SK-N-SH treated with all-trans-retinoic acid at 6 μM for 48 hours (cell line): ENCODE measurements around the gene DRD4.
A peak's percentile ranks its signal among the peaks of the same experiment; 100 is the strongest.

Source experiments
- ATAC-seq: fragments of 200-7000 bp; cut with Tn5 transposase; 3 replicates; pipeline ENCODE4 v1.9.1; 2020; ENCODE audit warnings: mild to moderate bottlenecking, moderate library complexity
- ARNTL ChIP-seq: fragments of 450-650 bp; formaldehyde crosslinking; IDR thresholded peaks from 2 replicates; pipeline ENCODE4 v1.5.0; 2020; ENCODE audit warnings: low read depth, mild to moderate bottlenecking, moderate library complexity, borderline replicate concordance
- BACH2 ChIP-seq: fragments of 250-450 bp; sonication (Bioruptor Pico); IDR thresholded peaks from 2 replicates; pipeline ENCODE4 v1.9.0; 2021; ENCODE audit warnings: mild to moderate bottlenecking, borderline replicate concordance
- CREB5 ChIP-seq: fragments of 250-450 bp; sonication (Bioruptor Pico); IDR thresholded peaks from 2 replicates; pipeline ENCODE4 v1.5.1; 2020; ENCODE audit warnings: low read depth, mild to moderate bottlenecking, moderate library complexity
- CSDC2 ChIP-seq: fragments of 250-450 bp; sonication (Bioruptor Pico); IDR thresholded peaks from 2 replicates; pipeline ENCODE4 v1.5.0; 2020; ENCODE audit warnings: mild to moderate bottlenecking, moderate library complexity
- CSRNP3 ChIP-seq: fragments of 250-450 bp; sonication (Bioruptor Pico); IDR thresholded peaks from 2 replicates; pipeline ENCODE4 v1.5.1; 2021; ENCODE audit warnings: mild to moderate bottlenecking, moderate library complexity
- ESRRG ChIP-seq: fragments of 250-450 bp; sonication (Bioruptor Pico); IDR thresholded peaks from 2 replicates; pipeline ENCODE4 v1.6.1; 2021; ENCODE audit warnings: mild to moderate bottlenecking
- GLIS3 ChIP-seq: fragments of 250-450 bp; sonication (Bioruptor Pico); IDR thresholded peaks from 2 replicates; pipeline ENCODE4 v1.5.0; 2020; ENCODE audit warnings: mild to moderate bottlenecking, moderate library complexity
- ISL1 ChIP-seq: fragments of 250-450 bp; sonication (Bioruptor Pico); IDR thresholded peaks from 2 replicates; pipeline ENCODE4 v2.1.2; 2022; ENCODE audit warnings: mild to moderate bottlenecking, moderate library complexity
- OSR1 ChIP-seq: fragments of 250-450 bp; sonication (Bioruptor Pico); IDR thresholded peaks from 2 replicates; pipeline ENCODE4 v1.8.0; 2022; ENCODE audit warnings: moderate library complexity, mild to moderate bottlenecking, inconsistent platforms
- PATZ1 ChIP-seq: fragments of 250-450 bp; sonication (Bioruptor Pico); IDR thresholded peaks from 2 replicates; pipeline ENCODE4 v1.8.0; 2020; ENCODE audit warnings: mild to moderate bottlenecking, moderate library complexity, borderline replicate concordance
- POU6F1 ChIP-seq: fragments of 250-450 bp; sonication (Bioruptor Pico); IDR thresholded peaks from 2 replicates; pipeline ENCODE4 v1.8.0; 2021; ENCODE audit warnings: low read depth, mild to moderate bottlenecking, moderate library complexity, borderline replicate concordance
- PPARA ChIP-seq: fragments of 250-450 bp; sonication (Bioruptor Pico); IDR thresholded peaks from 2 replicates; pipeline ENCODE4 v1.5.0; 2020; ENCODE audit warnings: mild to moderate bottlenecking, borderline replicate concordance
- RARB ChIP-seq: fragments of 250-450 bp; sonication (Bioruptor Pico); IDR thresholded peaks from 2 replicates; pipeline ENCODE4 v1.8.0; 2021; ENCODE audit warnings: mild to moderate bottlenecking, moderate library complexity
- SNAI2 ChIP-seq: fragments of 250-450 bp; sonication (Bioruptor Pico); IDR thresholded peaks from 2 replicates; pipeline ENCODE4 v1.5.0; 2020; ENCODE audit warnings: mild to moderate bottlenecking, moderate library complexity
- TOX ChIP-seq: fragments of 250-450 bp; sonication (Bioruptor Pico); IDR thresholded peaks from 2 replicates; pipeline ENCODE4 v1.8.0; 2021; ENCODE audit warnings: mild to moderate bottlenecking, moderate library complexity, borderline replicate concordance
- ZC3H10 ChIP-seq: fragments of 250-450 bp; sonication (Bioruptor Pico); IDR thresholded peaks from 2 replicates; pipeline ENCODE4 v1.5.1; 2021; ENCODE audit warnings: mild to moderate bottlenecking, moderate library complexity
- ZFP3 ChIP-seq: fragments of 250-450 bp; sonication (Bioruptor Pico); IDR thresholded peaks from 2 replicates; pipeline ENCODE4 v1.5.0; 2020; ENCODE audit warnings: mild to moderate bottlenecking, moderate library complexity
- ZFP30 ChIP-seq: fragments of 450-650 bp; formaldehyde crosslinking; IDR thresholded peaks from 2 replicates; pipeline ENCODE4 v1.5.0; 2022; ENCODE audit warnings: mild to moderate bottlenecking, moderate library complexity
- ZNF565 ChIP-seq: fragments of 450-650 bp; formaldehyde crosslinking; conservative IDR thresholded peaks from 2 replicates; pipeline ENCODE4 v1.5.0; 2020; ENCODE audit warnings: low read depth, mild to moderate bottlenecking, moderate library complexity
- ZNF70 ChIP-seq: fragments of 450-650 bp; formaldehyde crosslinking; IDR thresholded peaks from 2 replicates; pipeline ENCODE4 v1.5.0; 2020; ENCODE audit warnings: mild to moderate bottlenecking, moderate library complexity
- ZNF8 ChIP-seq: fragments of 450-650 bp; formaldehyde crosslinking; IDR thresholded peaks from 2 replicates; pipeline ENCODE4 v1.5.0; 2020; ENCODE audit warnings: mild to moderate bottlenecking, moderate library complexity
- TF ChIP-seq, protein P1 (sequence below): fragments of 250-450 bp; sonication (Bioruptor Pico); IDR thresholded peaks from 2 replicates; pipeline ENCODE4 v1.5.0; 2020; ENCODE audit warnings: mild to moderate bottlenecking, moderate library complexity

The DRD4 gene

GRCh38 chr11:662689-663274 is 25.7 kb downstream of the DRD4 start:
- TF ChIP-seq ZC3H10 (CRISPR knock-in tag) (no peak), RARB (CRISPR knock-in tag) (no peak)
- ATAC-seq: peak; percentile 92

DNA sequence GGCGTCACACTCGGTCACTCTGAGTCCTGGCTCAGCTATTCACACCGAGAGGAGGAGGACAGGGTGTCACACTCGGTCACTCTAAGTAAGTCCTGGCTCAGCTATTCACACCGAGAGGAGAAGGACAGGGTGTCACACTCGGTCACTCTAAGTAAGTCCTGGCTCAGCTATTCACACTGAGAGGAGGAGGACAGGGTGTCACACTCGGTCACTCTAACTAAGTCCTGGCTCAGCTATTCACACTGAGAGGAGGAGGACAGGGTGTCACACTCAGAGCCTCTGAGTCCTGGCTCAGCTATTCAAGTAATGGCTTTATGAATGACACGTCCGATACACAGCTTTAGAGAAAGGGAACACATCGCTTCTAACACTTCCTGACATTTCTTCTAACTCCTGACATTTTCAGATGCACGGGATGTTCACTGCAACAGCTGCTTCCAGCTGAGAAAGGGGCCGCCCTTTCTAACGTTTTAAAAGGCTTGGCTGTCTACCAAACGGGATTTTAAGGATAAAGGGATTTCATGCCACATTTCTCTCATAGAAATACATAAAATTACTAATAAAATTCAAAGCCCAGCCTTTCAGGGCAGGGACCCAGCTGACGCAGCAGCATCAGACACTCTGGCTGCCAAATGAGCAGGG is 28.1 kb downstream of the DRD4 start:
- no peak for TF ChIP-seq ZNF565 (CRISPR knock-in tag)
- TF ChIP-seq CSDC2 (CRISPR knock-in tag): no peak
- TF ChIP-seq ZFP30 (CRISPR knock-in tag): no peak
- TF ChIP-seq ZFP3: no peak
- no peak for TF ChIP-seq CREB5 (CRISPR knock-in tag)
- no peak for ATAC-seq

DNA sequence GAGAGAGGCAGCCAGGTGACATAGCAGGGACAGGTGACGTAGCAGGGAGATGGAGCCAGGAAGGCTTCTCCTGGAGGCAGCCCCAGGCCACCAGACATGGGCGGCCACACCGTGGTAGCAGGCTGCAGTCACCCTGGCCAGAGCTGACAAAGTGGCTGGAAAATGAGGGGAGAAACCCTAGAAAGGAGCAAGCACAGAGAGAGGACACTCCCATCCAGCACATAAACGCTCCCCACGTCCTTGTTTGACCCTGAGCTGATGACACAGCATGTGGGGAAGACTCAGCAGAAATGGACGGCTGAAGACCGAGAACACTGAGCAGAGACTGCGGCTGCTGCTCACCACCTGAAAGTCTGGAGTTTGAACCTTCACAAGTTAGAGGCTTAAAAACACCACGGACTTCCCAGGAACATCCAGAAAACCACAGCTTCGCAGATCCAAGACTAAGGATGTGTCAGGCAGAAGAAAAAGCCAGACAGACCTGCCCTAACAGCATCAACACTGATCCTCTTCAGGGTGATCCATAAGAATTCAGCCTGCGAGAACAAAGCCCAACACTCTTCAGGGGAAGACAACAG is 28.7 kb downstream of the DRD4 start:
- no peak for ATAC-seq
- no peak for TF ChIP-seq CREB5 (CRISPR knock-in tag)
- TF ChIP-seq SNAI2 (CRISPR knock-in tag): no peak

- no peak for ATAC-seq
- TF ChIP-seq CREB5 (CRISPR knock-in tag) (no peak), ISL1 (no peak), ZNF565 (CRISPR knock-in tag) (no peak), GLIS3 (CRISPR knock-in tag) (no peak), ARNTL (CRISPR knock-in tag) (no peak), ZNF70 (no peak), SNAI2 (CRISPR knock-in tag) (no peak), ZFP3 (no peak), ZNF8 (CRISPR knock-in tag) (no peak), CSRNP3 (CRISPR knock-in tag) (no peak), PATZ1 (no peak), ZC3H10 (CRISPR knock-in tag) (no peak), OSR1 (no peak), RARB (CRISPR knock-in tag) (no peak), CSDC2 (CRISPR knock-in tag) (no peak)
These were observed 36.8 kb downstream of the DRD4 start for GRCh38 chr11:673866-674265.

GRCh38 chr11:674406-674805 is 37.3 kb downstream of the DRD4 start:
- no peak for ATAC-seq
- TF ChIP-seq ZFP30 (CRISPR knock-in tag) (no peak), SNAI2 (CRISPR knock-in tag) (no peak), POU6F1 (CRISPR knock-in tag) (no peak), ZC3H10 (CRISPR knock-in tag) (no peak), ESRRG (CRISPR knock-in tag) (no peak), BACH2 (CRISPR knock-in tag) (no peak), PPARA (CRISPR knock-in tag) (no peak), ZFP3 (no peak), CSDC2 (CRISPR knock-in tag) (no peak), ARNTL (CRISPR knock-in tag) (no peak), TOX (CRISPR knock-in tag) (no peak), ZNF8 (CRISPR knock-in tag) (no peak)
- TF ChIP-seq, protein P1, sequence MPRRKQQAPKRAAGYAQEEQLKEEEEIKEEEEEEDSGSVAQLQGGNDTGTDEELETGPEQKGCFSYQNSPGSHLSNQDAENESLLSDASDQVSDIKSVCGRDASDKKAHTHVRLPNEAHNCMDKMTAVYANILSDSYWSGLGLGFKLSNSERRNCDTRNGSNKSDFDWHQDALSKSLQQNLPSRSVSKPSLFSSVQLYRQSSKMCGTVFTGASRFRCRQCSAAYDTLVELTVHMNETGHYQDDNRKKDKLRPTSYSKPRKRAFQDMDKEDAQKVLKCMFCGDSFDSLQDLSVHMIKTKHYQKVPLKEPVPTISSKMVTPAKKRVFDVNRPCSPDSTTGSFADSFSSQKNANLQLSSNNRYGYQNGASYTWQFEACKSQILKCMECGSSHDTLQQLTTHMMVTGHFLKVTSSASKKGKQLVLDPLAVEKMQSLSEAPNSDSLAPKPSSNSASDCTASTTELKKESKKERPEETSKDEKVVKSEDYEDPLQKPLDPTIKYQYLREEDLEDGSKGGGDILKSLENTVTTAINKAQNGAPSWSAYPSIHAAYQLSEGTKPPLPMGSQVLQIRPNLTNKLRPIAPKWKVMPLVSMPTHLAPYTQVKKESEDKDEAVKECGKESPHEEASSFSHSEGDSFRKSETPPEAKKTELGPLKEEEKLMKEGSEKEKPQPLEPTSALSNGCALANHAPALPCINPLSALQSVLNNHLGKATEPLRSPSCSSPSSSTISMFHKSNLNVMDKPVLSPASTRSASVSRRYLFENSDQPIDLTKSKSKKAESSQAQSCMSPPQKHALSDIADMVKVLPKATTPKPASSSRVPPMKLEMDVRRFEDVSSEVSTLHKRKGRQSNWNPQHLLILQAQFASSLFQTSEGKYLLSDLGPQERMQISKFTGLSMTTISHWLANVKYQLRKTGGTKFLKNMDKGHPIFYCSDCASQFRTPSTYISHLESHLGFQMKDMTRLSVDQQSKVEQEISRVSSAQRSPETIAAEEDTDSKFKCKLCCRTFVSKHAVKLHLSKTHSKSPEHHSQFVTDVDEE (CRISPR knock-in tag): no peak
